Natural killer cell (primary cell): ENCODE data around the gene SLC25A10. TPM values are rescaled to one million over a fixed set of nuclear protein-coding genes. Genes with fewer than 3 reads are reported as not detected.

ENCODE experiments used
- ATAC-seq, 3 donors: fragments of 150-1000 bp in 2 of 3; fragments of 200-7000 bp in 1 of 3; cut with Tn5 transposase; 1 replicate in 1 of 3; 2 replicates in 2 of 3; pipeline ENCODE4 v1.10.0; 2021; ENCODE audit warnings: mild to moderate bottlenecking in 2 of 3, moderate library complexity in 2 of 3
- DNase-seq, 2 donors: peaks; one replicate each; pipeline versions ENCODE4 v3.0.0 to v3.0.0-alpha.2; 2013 to 2021; ENCODE audit warnings: mixed read lengths in 1 of 2
- H3K27ac ChIP-seq: one replicate; pipeline ENCODE4 v1.5.1; 2013; ENCODE audit warnings: mild to moderate bottlenecking, low read length
- H3K27me3 ChIP-seq: one replicate; pipeline ENCODE4 v1.6.1; 2013; ENCODE audit warnings: low read length; ENCODE audit not compliant: control insufficient read depth, insufficient read depth
- H3K36me3 ChIP-seq: one replicate; pipeline ENCODE4 v1.6.1; 2013; ENCODE audit warnings: low read length; ENCODE audit not compliant: control insufficient read depth, insufficient read depth
- H3K4me1 ChIP-seq: one replicate; pipeline ENCODE4 v1.6.1; 2013; ENCODE audit warnings: low read length; ENCODE audit not compliant: control insufficient read depth, insufficient read depth
- H3K4me3 ChIP-seq: one replicate; pipeline ENCODE4 v1.5.1; 2013; ENCODE audit warnings: low read length
- H3K9me3 ChIP-seq: one replicate; pipeline ENCODE4 v1.6.1; 2013; ENCODE audit warnings: low read length; ENCODE audit not compliant: control insufficient read depth, insufficient read depth
- H3K27ac Mint-ChIP-seq, 2 donors: one replicate each; pipeline ENCODE4 v1.8.0; 2022; ENCODE audit warnings: mild to moderate bottlenecking in 2 of 2, mixed read lengths in 2 of 2, moderate library complexity in 1 of 2
- H3K27me3 Mint-ChIP-seq, 2 donors: one replicate each; pipeline ENCODE4 v1.8.0; 2022; ENCODE audit warnings: low read depth in 2 of 2, mixed read lengths in 2 of 2
- H3K36me3 Mint-ChIP-seq: one replicate; pipeline ENCODE4 v1.8.0; 2022; ENCODE audit warnings: mixed read lengths
- H3K4me1 Mint-ChIP-seq, 2 donors: one replicate each; pipeline ENCODE4 v1.8.0; 2022; ENCODE audit warnings: mixed read lengths in 2 of 2
- H3K4me3 Mint-ChIP-seq: one replicate; pipeline ENCODE4 v1.8.0; 2022; ENCODE audit warnings: mild to moderate bottlenecking, moderate library complexity, mixed read lengths
- H3K9me3 Mint-ChIP-seq, 2 donors: one replicate each; pipeline ENCODE4 v1.8.0; 2022; ENCODE audit warnings: mixed read lengths in 2 of 2
- WGBS: methylation state at CpG from one replicate; pipeline ENCODE4 v1.1.7; 2013; ENCODE audit warnings: missing lambda C conversion rate; ENCODE audit not compliant: insufficient coverage; 5-methylcytosine and 5-hydroxymethylcytosine counted together
- intact Hi-C: fragments of 100-400 bp; cut with micrococcal nuclease; formaldehyde crosslinking; loops from one replicate; pipeline ENCODE4 v1.14.2; 2022
- total RNA-seq, 4 donors: library from RNA; stranded (reverse); fragments of 120-200 nt in 1 of 4; gene quantifications; one replicate each; pipeline versions ENCODE4 v1.2.3 to v1.2.4, GENCODE V29; 2013 to 2022
- TF ChIP-seq, protein P1 (sequence below): fragments of 200-600 bp; IDR thresholded peaks from one replicate; pipeline ENCODE4 v1.8.0; 2022; ENCODE audit warnings: antibody characterized with exemption

SLC25A10 gene
- total RNA-seq, 3 donors from 2014 or later (not counting 1 experiment from before 2014, with no cell fraction given): 5.7 to 6.3 (median 5.8) TPM

DNA sequence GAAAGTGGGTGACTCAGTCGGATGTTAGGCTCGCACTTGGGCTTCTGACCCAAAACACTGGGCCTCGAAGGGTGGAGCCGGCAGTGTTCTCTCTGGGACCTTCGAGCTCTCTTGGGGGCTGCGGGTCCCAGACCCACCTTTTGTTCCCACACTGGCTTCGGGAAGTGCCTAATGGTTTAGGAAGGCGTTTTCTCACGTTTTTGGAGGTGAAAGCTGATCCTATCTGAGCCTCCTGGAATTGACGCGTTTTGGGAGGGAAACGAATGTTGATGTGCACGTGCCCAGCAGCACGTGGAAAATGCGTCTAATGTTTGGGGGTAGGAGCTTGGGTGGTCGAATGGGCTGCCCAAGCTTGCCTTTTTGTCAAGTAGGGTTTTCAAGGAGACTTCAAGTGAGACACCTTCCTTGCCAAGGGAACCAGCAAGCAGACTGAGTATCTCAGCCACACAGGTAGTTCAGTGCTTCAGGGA, 27.6 kb upstream of the SLC25A10 start:
- H3K4me1 ChIP-seq: peaks cover 30% of the 10 kb centered on the region
- Mint-ChIP-seq H3K27ac (peak overlapping the region; percentile 79 to 88), H3K36me3 (no peaks in the 10 kb centered on the region), H3K9me3 (no peaks in the 10 kb centered on the region), H3K4me3 (peak overlapping the region; percentile 78), H3K27me3 (no peaks in the 10 kb centered on the region), H3K4me1 (peaks cover 12 to 39% of the 10 kb centered on the region in 2 donors)
- no peaks in the 10 kb centered on the region for H3K9me3 ChIP-seq
- H3K36me3 ChIP-seq: peaks cover 27% of the 10 kb centered on the region
- WGBS: 7% methylated on average over 16 of the region's 16 CpGs
- DNase-seq (no peak), ATAC-seq (peak in 1 of 3 donors; percentile 3)
- H3K27ac ChIP-seq: peak overlapping the region; percentile 34
- H3K27me3 ChIP-seq: no peaks in the 10 kb centered on the region
- intact Hi-C loops: no loop called here
- TF ChIP-seq, protein P1, sequence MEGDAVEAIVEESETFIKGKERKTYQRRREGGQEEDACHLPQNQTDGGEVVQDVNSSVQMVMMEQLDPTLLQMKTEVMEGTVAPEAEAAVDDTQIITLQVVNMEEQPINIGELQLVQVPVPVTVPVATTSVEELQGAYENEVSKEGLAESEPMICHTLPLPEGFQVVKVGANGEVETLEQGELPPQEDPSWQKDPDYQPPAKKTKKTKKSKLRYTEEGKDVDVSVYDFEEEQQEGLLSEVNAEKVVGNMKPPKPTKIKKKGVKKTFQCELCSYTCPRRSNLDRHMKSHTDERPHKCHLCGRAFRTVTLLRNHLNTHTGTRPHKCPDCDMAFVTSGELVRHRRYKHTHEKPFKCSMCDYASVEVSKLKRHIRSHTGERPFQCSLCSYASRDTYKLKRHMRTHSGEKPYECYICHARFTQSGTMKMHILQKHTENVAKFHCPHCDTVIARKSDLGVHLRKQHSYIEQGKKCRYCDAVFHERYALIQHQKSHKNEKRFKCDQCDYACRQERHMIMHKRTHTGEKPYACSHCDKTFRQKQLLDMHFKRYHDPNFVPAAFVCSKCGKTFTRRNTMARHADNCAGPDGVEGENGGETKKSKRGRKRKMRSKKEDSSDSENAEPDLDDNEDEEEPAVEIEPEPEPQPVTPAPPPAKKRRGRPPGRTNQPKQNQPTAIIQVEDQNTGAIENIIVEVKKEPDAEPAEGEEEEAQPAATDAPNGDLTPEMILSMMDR: no peak
- H3K4me3 ChIP-seq: peak overlapping the region; percentile 60

GRCh38 chr17:81685108-81685507, 27.0 kb upstream of the SLC25A10 start:
- Mint-ChIP-seq H3K9me3 (no peaks in the 10 kb centered on the region), H3K27ac (peak overlapping the region; percentile 79 to 88), H3K27me3 (no peaks in the 10 kb centered on the region), H3K36me3 (no peaks in the 10 kb centered on the region), H3K4me1 (peaks cover 18 to 45% of the 10 kb centered on the region in 2 donors), H3K4me3 (peak overlapping the region; percentile 78)
- DNase-seq (no peak), ATAC-seq (no peak)
- intact Hi-C loops: no loop called here
- H3K27me3 ChIP-seq: no peaks in the 10 kb centered on the region
- 70% methylated on average over 12 of the region's 12 CpGs for WGBS
- H3K9me3 ChIP-seq: no peaks in the 10 kb centered on the region
- H3K36me3 ChIP-seq: peaks cover 33% of the 10 kb centered on the region
- TF ChIP-seq, protein P1: no peak
- H3K27ac ChIP-seq: no peak overlapping the region
- H3K4me1 ChIP-seq: peaks cover 30% of the 10 kb centered on the region
- H3K4me3 ChIP-seq: peak overlapping the region; percentile 60

- DNase-seq (no peak), ATAC-seq (no peak)
- H3K4me3 ChIP-seq: no peak overlapping the region
- peaks cover 18 to 46% of the 10 kb centered on the region in 2 donors for H3K4me1 Mint-ChIP-seq
- H3K36me3 Mint-ChIP-seq: no peaks in the 10 kb centered on the region
- no peaks in the 10 kb centered on the region for H3K9me3 ChIP-seq
- H3K4me1 ChIP-seq: peaks cover 30% of the 10 kb centered on the region
- H3K9me3 Mint-ChIP-seq: no peaks in the 10 kb centered on the region
- intact Hi-C loops: no loop called here
- H3K4me3 Mint-ChIP-seq: no peak overlapping the region
- H3K27ac ChIP-seq: no peak overlapping the region
- H3K27me3 ChIP-seq: no peaks in the 10 kb centered on the region
- peaks cover 48% of the 10 kb centered on the region for H3K36me3 ChIP-seq
- WGBS: 96% methylated on average over 20 of the region's 20 CpGs
- TF ChIP-seq, protein P1: no peak
- peak overlapping the region in 1 of 2 donors; percentile 31 for H3K27ac Mint-ChIP-seq
- no peaks in the 10 kb centered on the region for H3K27me3 Mint-ChIP-seq
Observed at GRCh38 chr17:81686614-81687013, 25.5 kb upstream of the SLC25A10 start.
